ENCODE measurements around the gene CLEC16A. TPM values are rescaled to one million over a fixed set of nuclear protein-coding genes. Genes with fewer than 3 reads are reported as not detected.

Gene CLEC16A
- total RNA-seq, 4 donors from 2014 or later = 29.5 to 58.8 (median 48.4) TPM

GRCh38 chr16:11050944-11051343 is 106.6 kb downstream of the CLEC16A start:
- H3K27ac ChIP-seq = no peak overlapping the region
- no peaks in the 10 kb centered on the region for H3K9me3 ChIP-seq
- H3K4me3 ChIP-seq (replicated peaks in 1 of 3) = no peak overlapping the region
- peaks cover 37 to 50% of the 10 kb centered on the region in 2 donors for H3K4me1 ChIP-seq
- intact Hi-C loops (cut with DNase I) = loop anchor here (10.0 kb wide), 1 partner anchor 84 kb away; no protein-coding TSS in a partner anchor
- H3K27me3 ChIP-seq = no peaks in the 10 kb centered on the region
- WGBS, 2 donors = 93 to 94% methylated on average over 7 of the region's 7 CpGs
- TF ChIP-seq POLR2A (IDR thresholded peaks at IDR 0.05) = no peak
- TF ChIP-seq, protein P1, sequence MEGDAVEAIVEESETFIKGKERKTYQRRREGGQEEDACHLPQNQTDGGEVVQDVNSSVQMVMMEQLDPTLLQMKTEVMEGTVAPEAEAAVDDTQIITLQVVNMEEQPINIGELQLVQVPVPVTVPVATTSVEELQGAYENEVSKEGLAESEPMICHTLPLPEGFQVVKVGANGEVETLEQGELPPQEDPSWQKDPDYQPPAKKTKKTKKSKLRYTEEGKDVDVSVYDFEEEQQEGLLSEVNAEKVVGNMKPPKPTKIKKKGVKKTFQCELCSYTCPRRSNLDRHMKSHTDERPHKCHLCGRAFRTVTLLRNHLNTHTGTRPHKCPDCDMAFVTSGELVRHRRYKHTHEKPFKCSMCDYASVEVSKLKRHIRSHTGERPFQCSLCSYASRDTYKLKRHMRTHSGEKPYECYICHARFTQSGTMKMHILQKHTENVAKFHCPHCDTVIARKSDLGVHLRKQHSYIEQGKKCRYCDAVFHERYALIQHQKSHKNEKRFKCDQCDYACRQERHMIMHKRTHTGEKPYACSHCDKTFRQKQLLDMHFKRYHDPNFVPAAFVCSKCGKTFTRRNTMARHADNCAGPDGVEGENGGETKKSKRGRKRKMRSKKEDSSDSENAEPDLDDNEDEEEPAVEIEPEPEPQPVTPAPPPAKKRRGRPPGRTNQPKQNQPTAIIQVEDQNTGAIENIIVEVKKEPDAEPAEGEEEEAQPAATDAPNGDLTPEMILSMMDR (IDR thresholded peaks at IDR 0.05) = no peak
- DNase-seq = no peak
- no peaks in the 10 kb centered on the region for H3K36me3 ChIP-seq

- Histone ChIP-seq H3K27ac (peak overlapping the region in 1 of 3 donors; percentile 85), H3K27me3 (no peaks in the 10 kb centered on the region), H3K9me3 (no peaks in the 10 kb centered on the region), H3K36me3 (no peaks in the 10 kb centered on the region), H3K4me3 (replicated peaks in 1 of 3) (no peak overlapping the region), H3K4me1 (peaks cover 42 to 55% of the 10 kb centered on the region in 2 donors)
- no peak for DNase-seq
- 97 to 99% methylated on average over 11 of the region's 11 CpGs for WGBS, 2 donors
- TF ChIP-seq, protein P1 (IDR thresholded peaks at IDR 0.05) = no peak
- no peak for TF ChIP-seq POLR2A (IDR thresholded peaks at IDR 0.05)
- intact Hi-C loops (cut with DNase I) = loop anchor here (10.0 kb wide), 1 partner anchor 83 kb away; no protein-coding TSS in a partner anchor
These were observed 107.1 kb downstream of the CLEC16A start for GRCh38 chr16:11051430-11051829.

DNA sequence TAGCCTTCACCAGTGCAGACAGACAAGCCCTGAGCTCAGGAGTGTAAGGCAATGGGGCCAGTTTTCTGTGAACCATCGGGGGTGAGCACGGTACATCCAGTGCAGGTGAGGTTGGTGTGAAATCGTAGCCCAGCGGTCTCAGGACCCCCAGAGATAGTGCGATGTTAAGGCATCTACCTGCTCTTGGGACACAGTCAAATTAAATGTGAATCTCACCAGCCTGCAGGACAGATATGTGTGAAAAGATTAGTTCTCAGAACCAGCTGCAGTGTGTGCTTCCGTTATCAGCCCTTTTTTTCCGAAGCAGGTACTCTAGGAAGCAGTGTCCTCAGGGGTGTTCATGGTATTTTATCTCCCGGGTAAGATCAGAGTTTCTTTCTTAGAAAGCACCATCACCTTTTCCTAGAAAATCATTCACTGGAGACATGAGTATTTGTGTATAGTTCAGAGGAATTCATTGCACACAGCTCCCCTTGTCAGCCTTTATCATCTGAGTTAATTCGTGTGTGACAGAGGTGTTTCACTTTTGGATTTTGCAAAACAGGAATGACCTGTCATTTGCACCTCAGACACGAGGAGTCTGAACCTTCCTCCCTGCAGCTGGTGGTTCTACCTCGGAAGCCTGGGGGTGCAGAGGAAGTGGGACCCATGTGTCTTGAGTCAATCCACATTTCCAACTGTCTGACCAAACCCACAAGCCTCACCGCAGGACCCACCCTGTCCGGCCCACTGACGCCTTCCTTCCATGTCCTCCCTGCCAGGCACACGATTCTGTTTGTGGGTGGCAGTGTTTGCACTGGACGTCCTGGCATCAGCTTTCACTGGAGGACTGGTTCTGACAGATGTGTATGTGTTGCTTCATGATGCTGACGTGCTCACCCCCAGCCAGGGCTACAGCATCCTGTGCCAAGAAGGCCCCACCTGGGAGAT is 107.8 kb downstream of the CLEC16A start:
- DNase-seq = no peak
- intact Hi-C loops (cut with DNase I) = loop anchor here (10.0 kb wide), 1 partner anchor 83 kb away; no protein-coding TSS in a partner anchor
- no peak for TF ChIP-seq POLR2A (IDR thresholded peaks at IDR 0.05)
- TF ChIP-seq, protein P1 (IDR thresholded peaks at IDR 0.05) = no peak
- no peaks in the 10 kb centered on the region for H3K36me3 ChIP-seq
- H3K27ac ChIP-seq = peak overlapping the region in 1 of 3 donors; percentile 85
- H3K9me3 ChIP-seq = no peaks in the 10 kb centered on the region
- no peak overlapping the region for H3K4me3 ChIP-seq (replicated peaks in 1 of 3)
- WGBS, 2 donors = 74 to 77% methylated on average over 17 of the region's 17 CpGs
- no peaks in the 10 kb centered on the region for H3K27me3 ChIP-seq
- H3K4me1 ChIP-seq = peaks cover 48 to 60% of the 10 kb centered on the region in 2 donors

DNA sequence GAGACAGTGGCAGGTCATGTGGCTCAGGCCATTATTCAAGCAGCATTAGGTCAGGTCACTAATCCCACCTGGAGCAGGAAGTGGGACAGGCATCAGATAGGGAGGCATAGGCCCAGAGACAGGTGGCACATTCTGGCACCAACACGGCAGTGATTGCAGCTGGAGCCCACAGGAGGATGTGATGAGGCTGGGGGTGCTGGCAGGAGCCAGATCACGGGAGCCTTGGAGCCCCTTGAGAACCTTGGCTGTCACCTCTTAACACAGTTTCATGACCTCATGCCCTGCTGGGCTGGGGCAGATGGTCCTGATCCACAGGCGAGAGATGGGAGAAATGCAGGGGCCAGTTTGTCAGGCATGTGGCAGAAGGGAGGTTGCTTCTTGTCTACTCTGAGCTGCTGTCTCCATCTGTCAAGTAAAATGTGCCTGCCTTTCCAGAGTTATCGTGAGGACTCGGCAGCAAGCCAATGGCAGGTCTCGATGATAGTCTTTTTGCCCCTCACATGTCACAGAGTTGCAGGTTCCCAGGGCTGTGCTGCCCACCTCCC is 109.6 kb downstream of the CLEC16A start:
- Histone ChIP-seq H3K9me3 (no peaks in the 10 kb centered on the region), H3K27ac (peak overlapping the region; percentile 68 to 85 (median 85)), H3K27me3 (no peaks in the 10 kb centered on the region), H3K4me1 (peaks cover 61 to 78% of the 10 kb centered on the region in 2 donors), H3K4me3 (replicated peaks in 1 of 3) (no peak overlapping the region), H3K36me3 (no peaks in the 10 kb centered on the region)
- WGBS, 2 donors = 46 to 56% methylated on average over 5 of the region's 6 CpGs
- DNase-seq = peak in 1 of 2 donors; percentile 57
- TF ChIP-seq, protein P1 (IDR thresholded peaks at IDR 0.05) = no peak
- TF ChIP-seq POLR2A (IDR thresholded peaks at IDR 0.05) = no peak
- intact Hi-C loops (cut with DNase I) = loop anchor here (10.0 kb wide), 1 partner anchor 81 kb away; no protein-coding TSS in a partner anchor

Data from thyroid gland (tissue), 4 donors.